ENCODE data around the gene TLCD3B. TPM values are rescaled to one million over a fixed set of nuclear protein-coding genes. Genes with fewer than 3 reads are reported as not detected.

TLCD3B gene
- total RNA-seq, 1 experiment from 2014 or later = 20.9 TPM

DNA sequence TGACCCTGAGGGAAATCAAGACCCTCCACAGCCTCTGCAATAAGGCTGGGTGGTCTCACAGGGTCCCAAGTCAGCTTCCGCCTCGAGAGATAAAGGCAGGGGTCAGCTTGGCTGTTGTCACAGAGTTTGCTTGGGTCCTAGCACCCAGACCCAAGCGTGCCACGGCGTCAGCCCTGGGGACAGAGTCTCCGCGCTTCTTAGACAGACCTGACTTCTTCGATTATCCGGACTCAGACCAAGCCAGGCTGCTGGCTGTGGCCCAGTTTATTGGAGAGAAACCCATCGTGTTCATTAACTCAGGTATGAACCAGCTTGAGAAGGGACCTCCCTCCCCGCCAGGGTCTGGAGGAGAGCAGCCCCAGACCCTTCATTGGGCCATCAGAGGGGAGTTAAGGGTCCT, 7.5 kb downstream of the TLCD3B start:
- WGBS (ENCODE audit: extremely low coverage, insufficient read length, low lambda C conversion rate) = no CpG with 5 or more reads among the region's 11 CpGs
- H3K56ac ChIP-seq (ENCODE audit: insufficient read length, low read depth, low read length) = no peak overlapping the region
- no peak overlapping the region for H2BK20ac ChIP-seq (ENCODE audit: low read depth, low read length, poor library complexity, severe bottlenecking)
- H3K4me2 ChIP-seq (ENCODE audit: insufficient read depth, insufficient read length, low read length) = no peak overlapping the region
- peaks cover 2% of the 10 kb centered on the region for H3K27me3 Mint-ChIP-seq (ENCODE audit: low read depth)
- H3K14ac ChIP-seq (ENCODE audit: insufficient read depth, low read length) = no peak overlapping the region
- no peak for DNase-seq
- H3K27ac Mint-ChIP-seq = no peak overlapping the region; a peak in 1 of 7 replicates
- H3K27ac ChIP-seq (ENCODE audit: insufficient read length, low read depth, low read length) = no peak overlapping the region
- no peak overlapping the region for H4K5ac ChIP-seq (ENCODE audit: insufficient read length, low read depth, low read length)
- peaks cover 6 to 16% (median 11%) of the 10 kb centered on the region in 3 experiments; a peak in 5 of 7 replicates for H3K36me3 Mint-ChIP-seq (ENCODE audit: insufficient read depth in 1 of 3, low read depth in 3 of 3)
- no peaks in the 10 kb centered on the region; a peak in 1 of 5 replicates for H3K9me3 Mint-ChIP-seq
- no peak overlapping the region for H4K8ac ChIP-seq (replicated peaks; ENCODE audit: insufficient read length, low read depth, low read length)
- H2BK5ac ChIP-seq (ENCODE audit: insufficient read length, low read length) = no peak overlapping the region
- H3K79me1 ChIP-seq (ENCODE audit: insufficient read depth, low read depth, low read length, poor library complexity, severe bottlenecking) = no peaks in the 10 kb centered on the region
- H3K23me2 ChIP-seq (ENCODE audit: insufficient read length, low read depth, low read length, poor library complexity, severe bottlenecking) = peaks cover 4% of the 10 kb centered on the region
- H3K23ac ChIP-seq (ENCODE audit: insufficient read length, low read depth, low read length) = no peak overlapping the region
- H3K4me1 Mint-ChIP-seq = peaks cover 4 to 16% of the 10 kb centered on the region in 2 experiments
- H2AK5ac ChIP-seq (ENCODE audit: insufficient read length, low read length) = no peak overlapping the region
- H2BK120ac ChIP-seq (ENCODE audit: low read depth, low read length, poor library complexity, severe bottlenecking) = no peak overlapping the region
- H3K27me3 ChIP-seq (ENCODE audit: insufficient read depth, low read length) = no peaks in the 10 kb centered on the region; the same call in 1 of the 2 replicates
- TF ChIP-seq, protein P1, sequence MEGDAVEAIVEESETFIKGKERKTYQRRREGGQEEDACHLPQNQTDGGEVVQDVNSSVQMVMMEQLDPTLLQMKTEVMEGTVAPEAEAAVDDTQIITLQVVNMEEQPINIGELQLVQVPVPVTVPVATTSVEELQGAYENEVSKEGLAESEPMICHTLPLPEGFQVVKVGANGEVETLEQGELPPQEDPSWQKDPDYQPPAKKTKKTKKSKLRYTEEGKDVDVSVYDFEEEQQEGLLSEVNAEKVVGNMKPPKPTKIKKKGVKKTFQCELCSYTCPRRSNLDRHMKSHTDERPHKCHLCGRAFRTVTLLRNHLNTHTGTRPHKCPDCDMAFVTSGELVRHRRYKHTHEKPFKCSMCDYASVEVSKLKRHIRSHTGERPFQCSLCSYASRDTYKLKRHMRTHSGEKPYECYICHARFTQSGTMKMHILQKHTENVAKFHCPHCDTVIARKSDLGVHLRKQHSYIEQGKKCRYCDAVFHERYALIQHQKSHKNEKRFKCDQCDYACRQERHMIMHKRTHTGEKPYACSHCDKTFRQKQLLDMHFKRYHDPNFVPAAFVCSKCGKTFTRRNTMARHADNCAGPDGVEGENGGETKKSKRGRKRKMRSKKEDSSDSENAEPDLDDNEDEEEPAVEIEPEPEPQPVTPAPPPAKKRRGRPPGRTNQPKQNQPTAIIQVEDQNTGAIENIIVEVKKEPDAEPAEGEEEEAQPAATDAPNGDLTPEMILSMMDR (conservative IDR thresholded peaks at IDR 0.05) = no peak
- H3K9ac ChIP-seq (ENCODE audit: extremely low read depth, insufficient read length, low read length) = no peak overlapping the region
- H3K9me3 ChIP-seq (ENCODE audit: control insufficient read depth, low read depth, low read length) = no peaks in the 10 kb centered on the region
- H4K91ac ChIP-seq (ENCODE audit: insufficient read length, low read depth, low read length) = no peak overlapping the region
- no peak overlapping the region for H2BK15ac ChIP-seq (ENCODE audit: low read depth, low read length)
- no peaks in the 10 kb centered on the region for H3K4me1 ChIP-seq (ENCODE audit: insufficient read depth, low read length)
- no peak overlapping the region for H3K4me3 Mint-ChIP-seq
- H3K4ac ChIP-seq (ENCODE audit: low read depth, low read length) = no peak overlapping the region
- H3K18ac ChIP-seq (ENCODE audit: insufficient read length, low read depth, low read length) = no peak overlapping the region
- no peaks in the 10 kb centered on the region for H3K79me2 ChIP-seq (ENCODE audit: insufficient read depth, low read length)
- H3T11ph ChIP-seq (ENCODE audit: low read length) = no peak overlapping the region
- no peak overlapping the region for H2BK12ac ChIP-seq (ENCODE audit: insufficient read length, low read depth, low read length)
- H2AFZ ChIP-seq (ENCODE audit: low read length) = no peak overlapping the region
- H4K20me1 ChIP-seq (ENCODE audit: control insufficient read depth, insufficient read depth, insufficient read length) = no peaks in the 10 kb centered on the region

Data from H9 (cell line).